Measurements from ENCODE around the gene TRIM71.

- TF ChIP-seq EGR1 (IDR thresholded peaks at IDR 0.05; ENCODE audit: low read depth) (no peak), RAD21 (IDR thresholded peaks at IDR 0.05; ENCODE audit: low read depth) (no peak), CTCF (IDR thresholded peaks at IDR 0.05 in 2 of 3, conservative IDR thresholded peaks at IDR 0.05 in 1 of 3; ENCODE audit: borderline replicate concordance in 1 of 3, insufficient read depth in 1 of 3, low read depth in 2 of 3, low read length in 2 of 3) (no peak), MAX (IDR thresholded peaks at IDR 0.05) (no peak), ELF1 (IDR thresholded peaks at IDR 0.05; ENCODE audit: borderline replicate concordance, low read depth) (no peak), EZH2phosphoT487 (IDR thresholded peaks at IDR 0.05; ENCODE audit: borderline replicate concordance) (no peak), POLR2A (IDR thresholded peaks at IDR 0.05; ENCODE audit: borderline replicate concordance, extremely low read depth, insufficient read depth, insufficient read length) (no peak), ZFX (IDR thresholded peaks at IDR 0.05) (no peak), REST (IDR thresholded peaks at IDR 0.05; ENCODE audit: low read depth) (no peak), FOSL1 (IDR thresholded peaks at IDR 0.05; ENCODE audit: low read depth) (no peak), EZH2 (IDR thresholded peaks at IDR 0.05) (no peak), CEBPB (IDR thresholded peaks at IDR 0.05; ENCODE audit: low read depth) (no peak)
Observed at GRCh38 chr3:32881624-32882023, 63.8 kb downstream of the TRIM71 start.

Data from HCT116 (cell line).